G401.6 (cell line): ENCODE data around the gene PTPA.

ENCODE experiments used
- FAIRE-seq: peaks from 2 replicates; lab custom pipeline; 2012; peaks lifted over from hg19 to GRCh38; lab: Jason Lieb, UNC

PTPA gene

GRCh38 chr9:129084087-129084486 is 27.1 kb upstream of the PTPA start:
- FAIRE-seq: no peak

- no peak for FAIRE-seq
Measured at GRCh38 chr9:129089246-129089645, 22.0 kb upstream of the PTPA start.

- no peak for FAIRE-seq
Measured at GRCh38 chr9:129093602-129094386, 17.4 kb upstream of the PTPA start.

- FAIRE-seq: no peak
Measured at GRCh38 chr9:129094387-129095169, 16.6 kb upstream of the PTPA start.

GRCh38 chr9:129095170-129095667 is 16.0 kb upstream of the PTPA start:
- FAIRE-seq: no peak

- no peak for FAIRE-seq
Measured at GRCh38 chr9:129095908-129096307, 15.3 kb upstream of the PTPA start.

GRCh38 chr9:129097671-129098306 is 13.4 kb upstream of the PTPA start:
- no peak for FAIRE-seq

GRCh38 chr9:129098328-129098727 is 12.9 kb upstream of the PTPA start:
- no peak for FAIRE-seq

- no peak for FAIRE-seq
Measured at GRCh38 chr9:129100383-129101169, 10.6 kb upstream of the PTPA start.

GRCh38 chr9:129101279-129101678 is 9.9 kb upstream of the PTPA start:
- no peak for FAIRE-seq

- FAIRE-seq: no peak
Measured at GRCh38 chr9:129102095-129102525, 9.1 kb upstream of the PTPA start.

GRCh38 chr9:129102791-129103594 is 8.2 kb upstream of the PTPA start:
- no peak for FAIRE-seq

GRCh38 chr9:129103595-129103965 is 7.6 kb upstream of the PTPA start:
- no peak for FAIRE-seq

- no peak for FAIRE-seq
Measured at GRCh38 chr9:129104051-129104450, 7.2 kb upstream of the PTPA start.

- FAIRE-seq: no peak
Measured at GRCh38 chr9:129105857-129106694, 5.1 kb upstream of the PTPA start.

GRCh38 chr9:129107651-129108050 is 3.6 kb upstream of the PTPA start:
- FAIRE-seq: no peak

- no peak for FAIRE-seq
Measured at GRCh38 chr9:129108083-129108804, 3.0 kb upstream of the PTPA start.

- FAIRE-seq: no peak
Measured at GRCh38 chr9:129108805-129109536, 2.2 kb upstream of the PTPA start.

GRCh38 chr9:129109537-129109903 is 1.7 kb upstream of the PTPA start:
- FAIRE-seq: no peak
